ENCODE results near the gene USH2A.

Gene USH2A

DNA sequence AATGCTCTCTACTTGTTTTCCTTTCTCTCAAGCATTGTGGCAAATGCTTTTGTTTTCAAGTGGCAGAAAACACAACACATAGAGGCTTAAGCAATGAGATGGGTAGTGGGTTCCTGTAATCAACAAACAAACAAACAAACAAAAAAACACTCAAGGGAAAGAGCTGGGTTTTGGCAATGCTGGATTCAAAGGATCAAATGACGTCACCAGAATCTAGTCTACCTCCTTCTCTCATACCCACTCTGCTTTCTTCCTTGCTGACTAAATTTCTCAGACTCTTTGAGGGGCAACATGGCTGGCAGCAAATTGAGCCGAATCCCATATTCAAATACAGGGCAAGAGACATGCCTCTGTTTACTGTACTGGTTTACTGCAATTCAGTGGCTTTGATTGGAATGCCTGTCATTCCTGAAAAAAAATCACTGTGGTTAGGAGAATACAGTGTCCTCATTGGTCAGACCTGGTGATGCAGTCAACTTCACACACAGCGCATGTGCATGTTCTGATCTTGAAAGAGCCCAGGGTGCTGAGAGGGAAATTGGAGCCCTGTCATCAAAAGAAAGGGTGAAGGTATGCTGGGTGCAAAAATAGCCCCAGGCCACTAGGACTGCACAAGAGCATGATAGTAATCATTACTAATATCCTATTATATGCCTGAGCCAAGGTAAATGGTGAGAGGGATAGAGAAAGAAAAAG lies 500.0 kb downstream of the USH2A start:
- no peak for DNase-seq

DNA sequence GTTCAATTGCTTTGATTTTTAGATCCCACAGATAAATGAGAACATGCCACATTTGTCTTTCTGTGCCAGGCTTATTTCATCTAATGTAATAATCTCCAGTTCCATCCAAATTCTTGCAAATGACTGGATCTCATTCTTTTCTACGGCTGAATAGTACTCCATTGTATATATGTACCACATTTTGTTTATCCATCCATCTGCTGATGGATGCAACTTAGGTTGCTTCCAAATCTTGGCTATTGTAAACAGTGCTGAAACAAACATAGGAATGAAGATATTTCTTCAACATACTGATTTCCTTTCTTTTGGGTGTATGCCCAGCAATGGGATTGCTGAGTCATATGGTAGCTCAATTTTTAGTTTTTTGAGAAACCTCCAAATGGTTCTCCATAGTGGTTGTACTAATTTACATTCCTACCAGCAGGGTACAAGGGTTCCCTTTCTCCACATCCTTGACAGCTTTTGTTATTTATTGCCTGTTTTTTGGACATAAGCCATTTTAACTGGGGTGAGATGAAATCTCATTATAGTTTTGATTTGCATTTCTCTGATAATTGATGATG lies 511.8 kb downstream of the USH2A start:
- DNase-seq: no peak

DNA sequence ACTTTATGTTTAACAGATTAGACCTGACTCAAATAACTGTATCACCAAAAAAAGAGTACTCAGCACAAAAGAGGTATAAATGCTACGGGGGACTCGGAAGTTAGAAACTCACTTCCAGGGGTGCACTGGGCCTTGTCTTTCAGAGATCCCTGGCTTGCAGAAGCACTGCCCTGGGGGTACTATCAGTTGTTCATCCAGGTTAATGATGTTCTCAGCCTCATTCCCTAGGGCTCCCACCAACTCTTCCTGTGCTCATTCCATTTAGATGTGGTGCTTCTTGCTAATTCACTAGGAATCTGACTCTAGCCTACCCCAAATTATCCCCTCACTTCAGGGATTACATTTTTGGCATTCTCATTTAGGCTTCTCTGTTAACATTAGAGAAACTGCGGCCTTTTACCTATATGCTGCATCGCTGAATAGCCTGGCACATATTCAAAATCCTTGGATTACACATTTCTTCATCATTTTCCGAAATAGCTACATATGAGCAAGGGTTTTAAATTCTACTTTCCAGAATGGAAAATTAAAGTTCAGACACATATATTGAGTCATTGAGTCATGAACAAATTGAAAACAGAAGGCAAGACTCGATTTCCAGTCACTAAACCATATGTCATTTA lies 517.6 kb downstream of the USH2A start:
- no peak for DNase-seq

DNA sequence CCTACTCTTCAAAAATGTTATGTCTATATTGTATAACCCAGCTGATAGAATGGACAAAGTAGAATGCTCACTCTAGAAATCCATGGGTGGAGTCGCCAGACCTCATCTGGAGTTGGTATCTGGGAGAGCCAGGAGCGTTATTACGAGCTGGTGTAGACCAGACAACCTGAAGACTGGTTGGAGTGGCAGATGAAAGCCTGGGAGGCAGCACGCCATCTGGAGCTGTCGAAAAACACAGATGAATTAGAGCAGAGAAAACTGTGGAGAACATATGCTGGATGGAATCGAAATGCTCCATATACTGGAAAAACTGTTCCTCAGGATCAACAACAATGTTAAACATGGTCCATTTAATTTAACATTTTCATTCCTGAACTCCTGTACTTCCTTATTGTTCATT lies 522.6 kb downstream of the USH2A start:
- no peak for DNase-seq

DNA sequence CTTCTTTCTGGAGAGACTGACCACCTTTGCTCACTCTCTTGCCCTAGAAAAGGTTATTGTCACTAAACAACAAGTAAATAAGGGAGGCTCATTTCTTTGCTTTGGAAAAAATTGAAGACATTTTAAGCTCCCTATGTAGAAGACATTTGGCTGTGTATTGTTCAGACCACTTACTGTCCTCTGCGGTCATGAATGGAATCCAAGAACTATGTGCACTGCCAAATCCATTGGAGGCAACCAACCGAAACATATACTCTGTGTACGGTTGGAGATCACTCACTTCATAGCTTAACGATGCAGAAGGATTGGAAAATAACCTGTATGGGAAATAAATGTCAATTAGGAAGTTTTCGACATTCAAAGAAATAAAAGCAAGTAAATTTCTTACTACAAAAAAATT lies 523.3 kb downstream of the USH2A start:
- no peak for DNase-seq

DNA sequence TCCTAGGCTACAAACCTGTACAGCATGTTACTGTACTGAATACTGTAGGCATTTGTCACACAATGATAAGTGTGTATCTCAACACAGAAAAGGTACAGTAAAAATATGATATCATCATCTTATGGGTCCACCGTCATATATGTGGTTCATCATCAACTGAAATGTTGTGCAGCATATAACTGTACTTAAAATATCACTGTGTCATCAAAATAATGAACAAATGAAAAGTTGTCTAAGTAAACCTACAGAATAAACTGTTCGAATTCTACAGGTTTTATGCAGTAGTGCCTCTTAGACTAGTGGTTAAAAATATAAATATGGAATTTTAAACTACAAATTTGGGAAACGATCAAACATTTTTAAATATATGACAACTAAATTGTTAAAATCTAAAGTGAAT lies 527.4 kb downstream of the USH2A start:
- no peak for DNase-seq

DNA sequence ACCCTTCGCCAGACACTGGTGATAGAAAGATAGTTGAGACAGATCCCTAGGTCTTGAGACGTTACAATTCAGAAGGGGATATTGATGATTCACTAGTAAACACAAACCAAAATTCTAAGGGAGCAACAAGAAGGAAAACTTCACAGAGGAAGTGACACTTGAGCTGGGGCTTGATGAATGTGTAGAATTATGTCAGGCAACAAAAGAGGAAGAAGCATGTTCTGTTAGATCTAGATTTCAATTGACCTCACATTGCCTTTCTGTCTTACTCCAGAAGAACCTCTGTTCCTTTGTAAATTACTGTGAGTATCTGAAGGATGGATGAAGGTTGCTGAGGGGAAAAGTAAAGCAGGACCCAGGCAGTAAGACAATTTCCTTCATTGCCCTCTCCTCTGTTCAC lies 528.0 kb downstream of the USH2A start:
- DNase-seq: no peak

DNA sequence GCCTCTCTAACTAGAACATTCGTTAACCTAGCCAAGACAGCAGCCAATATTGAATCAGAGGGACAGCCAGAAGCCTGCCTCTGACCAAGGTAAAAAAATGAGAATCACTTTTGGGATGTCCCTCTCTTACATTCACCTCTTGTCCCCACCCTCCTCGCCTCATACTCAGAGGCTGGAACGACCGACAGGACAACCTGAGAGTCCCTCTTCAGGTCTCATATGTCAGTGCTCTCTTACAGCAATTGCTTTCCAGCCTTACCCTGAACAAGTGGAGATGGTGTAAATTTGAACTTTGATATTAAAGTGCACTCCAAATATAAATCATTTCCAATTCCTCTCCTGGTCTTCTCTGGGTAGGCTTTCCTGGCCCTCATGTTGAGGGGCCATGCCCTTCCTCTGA lies 528.6 kb downstream of the USH2A start:
- DNase-seq: no peak

DNA sequence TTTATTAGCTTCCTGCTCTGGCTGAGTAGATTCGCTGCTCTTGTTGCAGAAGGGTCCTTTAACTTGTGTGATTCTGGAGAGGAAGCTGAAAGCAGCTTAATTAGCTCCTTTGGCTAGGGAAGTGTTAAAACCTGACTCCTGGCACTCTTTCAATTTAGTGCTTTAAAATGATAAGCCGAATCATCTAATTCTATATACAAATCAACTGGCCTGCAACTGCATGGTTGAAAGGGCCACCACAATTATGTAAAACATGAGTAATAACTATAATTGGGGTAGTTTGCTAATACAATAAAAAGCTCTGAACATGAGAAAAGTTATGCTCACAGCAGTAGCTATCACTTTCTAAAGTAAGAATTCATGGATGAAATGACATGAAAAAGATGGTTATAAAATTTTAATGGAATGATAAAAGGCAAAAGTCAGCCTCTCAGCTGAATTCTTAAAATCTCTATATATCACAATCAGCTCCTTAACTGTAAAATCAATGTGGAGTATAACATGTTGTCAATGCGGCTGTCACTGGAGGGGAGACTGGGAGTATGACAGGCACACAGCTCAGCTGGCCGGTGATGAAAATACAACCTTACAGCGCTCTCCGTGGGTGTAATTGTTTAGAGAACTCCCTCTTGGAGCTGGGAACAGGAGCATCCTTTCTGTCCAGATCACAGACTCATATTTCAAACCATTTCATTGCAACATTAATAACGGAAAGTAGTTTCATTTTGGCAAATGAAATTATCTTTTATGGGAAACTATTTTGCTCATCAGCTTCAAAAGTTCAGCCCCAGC lies 531.8 kb downstream of the USH2A start:
- no peak for DNase-seq

DNA sequence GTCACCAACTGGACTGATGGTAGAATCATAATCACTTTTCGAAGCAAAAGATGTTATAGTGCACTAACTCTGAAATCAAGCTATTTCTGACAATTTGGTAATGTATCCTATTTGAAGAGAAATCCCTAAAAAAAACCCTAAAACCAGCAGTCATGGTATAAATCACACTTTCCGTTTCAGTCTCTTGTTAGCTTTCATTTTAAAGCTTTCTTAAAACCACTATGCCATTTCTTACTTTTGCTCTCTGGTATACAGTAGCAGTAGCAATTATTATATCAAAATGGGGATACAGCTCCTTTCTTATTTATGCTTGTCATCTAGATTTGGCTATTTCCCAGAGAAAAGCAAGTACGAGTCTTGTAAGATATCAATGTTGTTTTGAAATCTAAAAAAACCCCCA lies 532.8 kb downstream of the USH2A start:
- DNase-seq: no peak

DNA sequence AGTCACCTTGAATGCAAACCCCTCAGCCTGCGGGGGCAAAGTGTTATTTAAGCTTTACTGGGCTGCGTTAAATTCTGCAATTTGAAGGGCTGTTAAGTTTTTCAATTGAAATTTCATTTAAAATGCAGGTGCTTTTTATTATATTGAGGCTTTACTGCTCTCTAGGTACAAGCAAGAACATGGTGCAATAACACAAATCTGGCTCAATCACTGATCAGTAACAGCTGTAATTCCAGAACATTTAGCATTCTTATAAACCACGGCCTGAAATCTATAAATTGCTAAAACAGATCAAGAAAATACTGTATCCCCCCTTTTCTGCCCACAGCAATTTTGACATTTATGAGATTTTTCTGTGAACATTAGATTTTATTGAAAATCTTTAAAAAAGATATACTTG lies 533.4 kb downstream of the USH2A start:
- no peak for DNase-seq

DNA sequence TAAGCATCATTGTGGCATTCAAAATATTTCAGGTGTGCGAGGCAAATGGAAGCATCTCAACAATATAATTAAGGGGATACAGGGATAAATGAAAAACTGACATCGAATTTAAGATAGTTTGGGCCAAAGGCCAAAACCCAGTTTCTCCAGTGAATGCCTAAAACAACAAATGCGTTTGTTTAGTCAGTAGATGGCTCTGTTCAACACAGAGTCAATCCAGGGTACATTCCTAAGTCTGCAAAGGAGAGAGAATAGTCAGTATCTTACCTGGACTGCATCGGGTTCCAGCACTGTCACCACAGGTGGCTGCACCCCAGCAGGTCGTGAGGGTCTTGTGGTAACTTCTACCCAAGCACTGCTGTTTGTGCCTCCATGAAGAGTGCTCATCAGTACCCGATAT lies 535.1 kb downstream of the USH2A start:
- DNase-seq: no peak

DNA sequence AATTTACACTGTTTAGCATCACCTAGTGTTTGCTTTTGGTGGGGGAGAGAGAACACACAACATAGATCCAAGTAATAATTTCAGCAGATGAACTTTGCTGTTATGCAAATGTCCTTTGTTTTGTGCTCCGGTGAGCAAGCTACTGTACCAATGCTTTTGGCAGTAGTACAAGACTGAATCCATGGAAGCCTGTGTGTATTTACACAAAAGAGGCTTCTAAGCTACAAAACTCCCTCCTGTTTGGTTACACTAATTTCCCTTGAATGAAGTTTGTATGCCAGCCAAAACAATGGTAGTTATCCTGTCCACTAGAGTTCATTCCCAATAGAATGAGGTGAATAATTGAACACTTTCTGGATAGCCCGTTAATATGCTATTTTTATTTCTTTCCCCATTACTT lies 535.6 kb downstream of the USH2A start:
- no peak for DNase-seq

DNA sequence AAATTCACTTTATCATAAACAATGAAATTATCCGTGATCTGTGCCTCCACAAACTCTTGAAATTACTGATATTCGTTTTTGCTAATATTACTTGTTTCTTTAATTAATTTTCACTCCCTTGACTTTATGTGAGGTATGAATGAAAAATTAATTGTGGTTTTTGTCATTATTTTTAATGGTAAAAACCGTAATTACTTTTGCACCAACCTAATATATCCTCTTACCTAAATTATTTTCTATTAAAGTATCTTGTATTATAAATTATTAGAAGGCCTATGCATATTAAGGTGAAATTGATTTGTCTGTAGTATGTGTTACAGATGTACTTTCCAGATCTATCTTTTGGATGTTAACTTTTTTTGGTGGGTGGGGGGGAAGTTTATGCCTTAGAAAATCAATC lies 540.2 kb downstream of the USH2A start:
- no peak for DNase-seq

DNA sequence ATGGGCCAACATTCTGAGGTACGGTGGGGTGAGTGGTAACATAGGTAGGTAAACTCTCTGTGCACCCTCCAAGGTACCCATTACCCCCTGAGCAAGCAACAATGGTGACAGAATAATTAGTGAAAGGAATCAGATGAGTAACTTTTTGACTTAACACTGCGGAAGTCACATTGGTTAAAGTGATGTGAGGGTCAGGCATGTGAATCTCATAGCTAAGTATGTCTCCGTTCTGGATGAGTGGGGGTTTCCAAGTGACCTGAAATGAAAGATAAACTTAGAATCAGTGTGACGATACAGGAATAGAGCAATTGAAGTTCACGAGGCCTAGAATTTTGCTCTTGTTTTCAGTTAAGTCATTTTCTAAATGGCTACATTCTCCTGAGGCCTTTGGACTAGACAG lies 544.4 kb downstream of the USH2A start:
- DNase-seq: no peak

DNA sequence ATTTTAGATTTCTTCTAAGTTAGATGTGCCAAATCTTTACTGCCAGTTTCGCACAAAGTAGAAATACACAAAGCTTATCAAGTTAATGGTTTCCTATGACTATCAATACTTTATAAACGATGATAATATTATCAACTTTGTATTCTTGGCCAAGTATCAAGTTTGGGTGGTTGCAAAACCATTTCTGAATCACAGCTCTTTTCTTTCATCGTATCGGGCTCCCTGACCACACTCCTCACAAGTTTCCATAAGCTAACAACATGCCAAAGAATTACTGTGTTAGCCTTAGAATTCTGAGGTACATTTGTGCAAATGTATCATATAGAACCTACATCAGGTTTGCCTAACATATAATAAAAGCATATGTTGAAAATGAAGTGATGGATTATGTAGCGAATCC lies 545.1 kb downstream of the USH2A start:
- DNase-seq: no peak

DNA sequence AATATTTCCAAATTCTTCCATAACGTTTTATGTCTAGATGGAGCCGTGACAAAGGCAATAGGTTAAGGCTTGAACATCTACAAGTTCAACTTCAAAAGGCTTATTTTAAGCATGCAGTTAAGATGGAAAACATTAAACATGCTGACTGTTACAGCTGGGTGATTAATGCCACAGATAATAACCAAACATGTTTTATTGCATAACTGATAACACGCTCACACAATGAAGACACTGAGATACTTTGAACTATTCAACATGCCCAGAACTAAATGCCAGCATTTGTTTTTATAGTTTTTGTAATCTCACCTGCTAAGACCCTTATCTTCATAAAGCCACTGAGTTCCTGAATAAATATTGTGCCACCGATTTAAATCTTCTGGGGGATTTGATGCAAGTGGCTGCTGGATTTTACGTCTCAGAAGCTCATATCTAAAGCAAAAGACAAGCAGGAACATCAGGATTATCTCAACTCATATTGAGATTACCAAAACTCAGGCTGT lies 545.7 kb downstream of the USH2A start:
- DNase-seq: no peak

DNA sequence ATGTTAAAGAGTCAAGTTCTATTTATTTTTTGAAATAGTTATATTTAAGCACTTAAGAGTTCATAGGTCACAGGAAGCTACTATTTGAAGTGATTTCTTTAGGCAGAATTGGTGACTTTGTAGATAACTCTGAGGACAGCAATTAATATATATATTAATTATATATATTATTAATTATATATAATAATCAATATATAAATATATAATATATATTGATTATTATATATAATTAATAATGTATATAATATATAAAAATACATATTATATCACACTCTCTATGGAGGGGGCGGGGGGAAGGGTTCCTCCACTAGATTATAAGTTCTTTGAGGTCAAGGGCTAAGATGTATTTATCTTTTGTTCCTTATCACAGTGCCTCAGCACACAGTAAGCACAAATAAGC lies 547.5 kb downstream of the USH2A start:
- DNase-seq: no peak

DNA sequence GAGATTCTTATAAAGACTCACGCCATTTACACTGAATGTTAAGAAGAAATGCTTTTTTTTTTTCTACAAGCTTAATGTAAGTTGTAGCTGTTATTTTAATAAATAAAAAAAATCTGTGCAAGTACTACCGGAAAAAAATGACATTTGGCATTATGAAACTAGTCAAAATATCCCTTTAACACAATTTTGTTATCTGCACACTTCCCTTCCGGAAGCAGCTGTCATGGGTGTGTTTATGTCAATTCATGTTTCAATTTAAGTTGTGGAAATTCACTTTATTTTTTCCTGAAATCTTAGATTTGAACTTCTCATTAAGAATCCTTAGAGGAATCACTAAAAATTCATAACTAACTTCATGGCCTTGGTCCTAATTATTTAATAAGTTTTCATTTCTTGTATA lies 548.0 kb downstream of the USH2A start:
- no peak for DNase-seq

DNA sequence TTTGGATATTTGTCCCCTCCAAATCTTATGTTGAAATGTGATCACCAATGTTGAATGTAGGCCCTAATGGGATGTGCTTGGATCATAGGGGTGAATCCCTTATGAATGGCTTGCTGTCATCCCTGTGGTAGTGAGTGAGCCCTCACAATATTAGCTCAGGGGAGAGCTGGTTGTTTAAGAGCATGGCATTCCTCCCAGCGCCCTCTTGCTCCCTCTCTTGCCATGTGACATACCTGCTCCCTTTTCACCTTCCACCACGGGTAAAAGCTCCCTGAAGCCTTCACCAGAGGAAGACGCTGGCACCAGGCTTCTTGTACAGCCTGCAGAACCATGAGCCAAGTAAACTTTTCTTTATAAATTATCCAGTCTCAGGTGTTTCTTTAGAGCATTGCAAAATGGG lies 550.6 kb downstream of the USH2A start:
- no peak for DNase-seq

DNA sequence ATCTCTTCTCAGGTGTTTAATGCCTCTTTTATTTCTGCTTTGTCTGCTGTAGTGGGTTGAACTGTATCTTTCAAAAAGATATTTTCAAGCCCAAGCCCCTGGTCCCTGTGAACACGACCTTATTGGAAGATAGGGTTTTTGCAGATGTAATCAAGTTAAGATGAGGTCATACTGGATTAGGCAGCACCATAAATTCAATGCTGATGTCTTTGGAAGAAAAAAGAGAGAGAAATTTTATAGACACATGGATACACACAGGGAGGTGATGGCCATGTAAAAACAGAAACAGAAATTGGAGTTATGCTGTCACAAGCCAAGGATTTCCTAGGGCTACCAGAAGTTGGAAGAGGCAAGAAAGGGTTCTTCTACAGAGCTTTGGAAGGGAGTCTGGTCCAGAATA lies 554.7 kb downstream of the USH2A start:
- DNase-seq: no peak

DNA sequence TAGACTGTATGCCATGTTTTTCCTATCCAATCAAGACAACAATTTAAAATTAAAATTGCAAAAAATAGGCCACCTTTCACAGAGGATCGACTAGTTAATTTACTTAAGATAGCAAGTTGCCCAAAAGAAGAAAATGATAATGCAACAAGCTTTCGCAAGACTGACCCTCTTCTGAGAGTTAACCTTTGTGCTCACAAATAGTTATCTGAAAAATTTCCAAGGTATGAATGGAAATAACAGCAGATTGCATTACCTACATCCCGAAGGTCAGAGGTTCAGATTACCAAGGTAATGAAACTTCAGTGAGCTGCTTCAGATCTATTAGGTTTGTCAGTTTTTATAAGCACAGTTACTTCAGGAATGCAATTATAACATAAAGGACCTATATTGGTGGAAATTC lies 558.2 kb downstream of the USH2A start:
- DNase-seq: no peak

DNA sequence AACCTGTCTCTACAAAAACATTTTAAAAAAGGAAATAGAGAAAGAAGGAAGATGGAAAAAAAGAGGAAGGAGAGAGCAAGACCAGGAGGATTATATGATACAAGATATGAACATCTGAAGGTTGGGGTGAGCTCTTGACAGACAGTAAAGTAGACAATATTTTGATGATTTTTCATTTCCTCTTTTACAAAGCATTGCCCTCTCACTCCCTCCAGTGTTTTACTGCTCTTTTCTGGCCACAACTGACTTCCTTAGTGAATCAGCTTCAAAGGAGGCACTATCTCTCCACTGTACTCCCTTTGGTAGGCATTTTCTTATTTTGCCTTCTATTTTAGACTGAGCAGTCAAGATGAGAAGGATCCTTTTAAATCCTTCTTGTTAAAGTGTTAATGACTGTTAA lies 559.5 kb downstream of the USH2A start:
- no peak for DNase-seq

DNA sequence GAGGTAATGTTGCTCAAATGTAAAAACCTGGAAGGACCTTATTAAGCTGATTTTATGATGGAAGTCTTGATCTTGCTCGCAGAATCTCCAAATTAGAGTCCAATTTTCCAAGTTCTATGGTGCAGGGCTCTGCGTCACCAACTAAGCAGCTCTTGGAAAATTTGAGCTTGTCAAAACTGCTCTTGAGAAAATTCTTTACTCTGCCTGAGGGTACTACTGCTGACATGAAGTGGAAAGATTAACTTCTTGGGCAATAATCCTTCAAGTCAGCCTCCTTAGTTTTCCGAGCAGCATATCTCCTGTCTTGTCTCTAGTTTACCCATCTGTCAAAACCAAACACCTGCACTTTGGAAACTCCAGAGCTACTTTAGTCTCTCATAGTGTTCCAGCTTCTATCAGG lies 562.4 kb downstream of the USH2A start:
- no peak for DNase-seq

All from NCI-H2227 treated with DMSO at 0.1 percent for 48 hours (cell line).